Liver (tissue), 9 donors: Measurements from ENCODE around the gene SPO11. TPM values are rescaled to one million over a fixed set of nuclear protein-coding genes. Genes with fewer than 3 reads are reported as not detected.

Experiments used
- DNase-seq: peaks from one replicate; pipeline ENCODE4 v3.0.0-alpha.2; 2017; ENCODE audit warnings: low spot score
- H3K27ac ChIP-seq, 2 donors: one replicate each; pipeline ENCODE4 v1.7.0; 2013; ENCODE audit warnings: inconsistent platforms in 2 of 2, low read length in 2 of 2, control low read depth in 1 of 2, low read depth in 1 of 2, mild to moderate bottlenecking in 1 of 2
- H3K27me3 ChIP-seq, 4 donors: one replicate each; pipeline versions ENCODE4 v1.6.1 to v1.7.0; 2013; ENCODE audit warnings: low read length in 3 of 4, inconsistent platforms in 1 of 4, mild to moderate bottlenecking in 1 of 4, moderate library complexity in 1 of 4; ENCODE audit not compliant: control insufficient read depth in 4 of 4, insufficient read depth in 4 of 4
- H3K36me3 ChIP-seq, 4 donors: one replicate each; pipeline versions ENCODE4 v1.6.1 to v1.7.0; 2013; ENCODE audit warnings: low read length in 3 of 4, mild to moderate bottlenecking in 3 of 4, low read depth in 1 of 4, moderate library complexity in 1 of 4; ENCODE audit not compliant: control insufficient read depth in 4 of 4, insufficient read depth in 3 of 4
- H3K4me1 ChIP-seq, 4 donors: one replicate each; pipeline versions ENCODE4 v1.6.1 to v1.7.0; 2013; ENCODE audit warnings: low read length in 3 of 4, mild to moderate bottlenecking in 3 of 4, moderate library complexity in 1 of 4; ENCODE audit not compliant: control insufficient read depth in 4 of 4, insufficient read depth in 4 of 4
- H3K4me3 ChIP-seq, 3 donors: one replicate each; pipeline versions ENCODE4 v1.6.1 to v1.7.0; 2013; ENCODE audit warnings: low read length in 3 of 3, control low read depth in 1 of 3, low read depth in 1 of 3, mild to moderate bottlenecking in 1 of 3
- H3K9ac ChIP-seq, 2 donors: one replicate each; pipeline ENCODE4 v1.7.0; 2013; ENCODE audit warnings: low read length in 2 of 2, mild to moderate bottlenecking in 2 of 2, moderate library complexity in 2 of 2, control low read depth in 1 of 2, low read depth in 1 of 2
- H3K9me3 ChIP-seq, 4 donors: one replicate each; pipeline versions ENCODE4 v1.6.1 to v1.7.0; 2013; ENCODE audit warnings: low read length in 3 of 4; ENCODE audit not compliant: control insufficient read depth in 4 of 4
- CTCF ChIP-seq: fragments of 150-350 bp; IDR thresholded peaks from 2 replicates; pipeline ENCODE4 v1.5.1; 2017; ENCODE audit warnings: improper control_type of control experiment, low read depth, low read length; ENCODE audit not compliant: missing input control
- FOXA1 ChIP-seq: IDR thresholded peaks from 2 replicates; pipeline ENCODE4 v1.6.1; 2016; ENCODE audit warnings: antibody characterized with exemption
- FOXA2 ChIP-seq: IDR thresholded peaks from 2 replicates; pipeline ENCODE4 v1.6.1; 2016; ENCODE audit warnings: antibody characterized with exemption
- GABPA ChIP-seq, 2 donors: IDR thresholded peaks in 1 of 2; conservative IDR thresholded peaks in 1 of 2; 2 replicates each; pipeline ENCODE4 v1.6.1; 2016; ENCODE audit warnings: antibody characterized with exemption in 2 of 2, mild to moderate bottlenecking in 1 of 2, moderate library complexity in 1 of 2
- HNF4A ChIP-seq, 2 donors: conservative IDR thresholded peaks; 2 replicates each; pipeline ENCODE4 v1.6.1; 2016; ENCODE audit warnings: antibody characterized with exemption in 2 of 2, mild to moderate bottlenecking in 2 of 2
- HNF4G ChIP-seq: IDR thresholded peaks from 2 replicates; pipeline ENCODE4 v1.6.1; 2016; ENCODE audit warnings: antibody characterized with exemption
- JUND ChIP-seq, 2 donors: IDR thresholded peaks; 2 replicates each; pipeline ENCODE4 v1.6.1; 2016; ENCODE audit warnings: antibody characterized with exemption in 2 of 2
- REST ChIP-seq: IDR thresholded peaks from 2 replicates; pipeline ENCODE4 v1.6.1; 2016; ENCODE audit warnings: antibody characterized with exemption, mild to moderate bottlenecking
- RXRA ChIP-seq, 2 donors: IDR thresholded peaks; 2 replicates each; pipeline ENCODE4 v1.6.1; 2017 to 2018; ENCODE audit warnings: antibody characterized with exemption in 2 of 2, mild to moderate bottlenecking in 1 of 2
- SP1 ChIP-seq: IDR thresholded peaks from 2 replicates; pipeline ENCODE4 v1.6.1; 2018; ENCODE audit warnings: antibody characterized with exemption, mild to moderate bottlenecking
- YY1 ChIP-seq: IDR thresholded peaks from 2 replicates; pipeline ENCODE4 v1.6.1; 2016; ENCODE audit warnings: antibody characterized with exemption, mild to moderate bottlenecking
- WGBS: extraction: QIAGEN DNeasy Blood & Tissue Kit; methylation state at CpG from one replicate; pipeline ENCODE4 v1.1.7; 2013; 5-methylcytosine and 5-hydroxymethylcytosine counted together
- polyA plus RNA-seq, 2 donors: library from polyadenylated mRNA; stranded (reverse) in 1 of 2; unstranded in 1 of 2; fragments of 200-250 nt in 1 of 2; fragments of >200 nt in 1 of 2; fragmentation: Nextera tagmentation in 1 of 2; extraction: Ambion mirVana in 1 of 2; gene quantifications; one replicate each; pipeline versions ENCODE4 v1.2.1 to v1.2.3, GENCODE V29; 2013 to 2015
- total RNA-seq, 2 donors: library from RNA; depleted of rRNA; stranded (reverse); fragments of >200 nt; gene quantifications; one replicate each; pipeline ENCODE4 v1.2.3, GENCODE V29; 2014
- TF ChIP-seq, protein P1 (sequence below): IDR thresholded peaks from 2 replicates; pipeline ENCODE4 v1.6.1; 2016; ENCODE audit warnings: antibody characterized with exemption
- TF ChIP-seq, protein P2 (sequence below): IDR thresholded peaks from 2 replicates; pipeline ENCODE4 v1.6.1; 2016; ENCODE audit warnings: antibody characterized with exemption
- donor health status: healthy.
- donor health status: healthy.
- donor health status: healthy.
- donor health status: healthy.
- donor health status: healthy.

The SPO11 gene
- total and polyA plus RNA-seq, 4 donors: not detected

- TF ChIP-seq GABPA (IDR thresholded peaks at IDR 0.05 in 1 of 2, conservative IDR thresholded peaks at IDR 0.05 in 1 of 2) (no peak), HNF4A (conservative IDR thresholded peaks at IDR 0.05) (no peak), JUND (IDR thresholded peaks at IDR 0.05) (no peak), HNF4G (no peak), SP1 (no peak), CTCF (no peak), FOXA2 (no peak), FOXA1 (no peak)
- TF ChIP-seq, protein P1, sequence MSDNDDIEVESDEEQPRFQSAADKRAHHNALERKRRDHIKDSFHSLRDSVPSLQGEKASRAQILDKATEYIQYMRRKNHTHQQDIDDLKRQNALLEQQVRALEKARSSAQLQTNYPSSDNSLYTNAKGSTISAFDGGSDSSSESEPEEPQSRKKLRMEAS: no peak
- peak overlapping the region in 1 of 2 donors; percentile 41 for H3K9ac ChIP-seq
- H3K27me3 ChIP-seq: no peaks in the 10 kb centered on the region
- no peak overlapping the region for H3K27ac ChIP-seq
- DNase-seq: no peak
- H3K9me3 ChIP-seq: no peaks in the 10 kb centered on the region
- WGBS: 86% methylated on average over 8 of the region's 8 CpGs
- no peak overlapping the region for H3K4me3 ChIP-seq
- H3K4me1 ChIP-seq: peaks cover 0 to 8% (median 3%) of the 10 kb centered on the region in 4 donors
- H3K36me3 ChIP-seq: peaks cover 0 to 2% (median under 1%) of the 10 kb centered on the region in 4 donors
Observed at GRCh38 chr20:57384486-57384885, 54.9 kb downstream of the SPO11 start.

- H3K4me1 ChIP-seq: peaks cover 0 to 15% (median 7%) of the 10 kb centered on the region in 4 donors
- 86% methylated on average over 29 of the region's 29 CpGs for WGBS
Observed at GRCh38 chr20:57384953-57385761, 55.6 kb downstream of the SPO11 start.

More at GRCh38 chr20:57384953-57385761, 55.6 kb downstream of the SPO11 start:
- TF ChIP-seq HNF4A (conservative IDR thresholded peaks at IDR 0.05): no peak
- TF ChIP-seq, protein P2, sequence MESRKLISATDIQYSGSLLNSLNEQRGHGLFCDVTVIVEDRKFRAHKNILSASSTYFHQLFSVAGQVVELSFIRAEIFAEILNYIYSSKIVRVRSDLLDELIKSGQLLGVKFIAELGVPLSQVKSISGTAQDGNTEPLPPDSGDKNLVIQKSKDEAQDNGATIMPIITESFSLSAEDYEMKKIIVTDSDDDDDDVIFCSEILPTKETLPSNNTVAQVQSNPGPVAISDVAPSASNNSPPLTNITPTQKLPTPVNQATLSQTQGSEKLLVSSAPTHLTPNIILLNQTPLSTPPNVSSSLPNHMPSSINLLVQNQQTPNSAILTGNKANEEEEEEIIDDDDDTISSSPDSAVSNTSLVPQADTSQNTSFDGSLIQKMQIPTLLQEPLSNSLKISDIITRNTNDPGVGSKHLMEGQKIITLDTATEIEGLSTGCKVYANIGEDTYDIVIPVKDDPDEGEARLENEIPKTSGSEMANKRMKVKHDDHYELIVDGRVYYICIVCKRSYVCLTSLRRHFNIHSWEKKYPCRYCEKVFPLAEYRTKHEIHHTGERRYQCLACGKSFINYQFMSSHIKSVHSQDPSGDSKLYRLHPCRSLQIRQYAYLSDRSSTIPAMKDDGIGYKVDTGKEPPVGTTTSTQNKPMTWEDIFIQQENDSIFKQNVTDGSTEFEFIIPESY: no peak
- no peak for TF ChIP-seq FOXA1
- no peak for TF ChIP-seq REST
- TF ChIP-seq RXRA (IDR thresholded peaks at IDR 0.05): no peak
- no peak for TF ChIP-seq YY1
- no peak for TF ChIP-seq SP1
- Histone ChIP-seq H3K36me3 (peaks cover 0 to 2% (median under 1%) of the 10 kb centered on the region in 4 donors), H3K9ac (peak overlapping the region in 1 of 2 donors; percentile 41), H3K27me3 (no peaks in the 10 kb centered on the region), H3K9me3 (no peaks in the 10 kb centered on the region), H3K27ac (no peak overlapping the region), H3K4me3 (no peak overlapping the region)
- DNase-seq: no peak
